Measurements from ENCODE around the gene HIVEP3.
"Not testable (repeated sequence)": the region's sequence is repeated elsewhere in the genome, so short reads cannot be mapped to it uniquely, and the experiment has no call there.

Gene HIVEP3

GRCh38 chr1:41708332-41708731 is 210.4 kb downstream of the HIVEP3 start:
- DNase-seq, result no peak

GRCh38 chr1:41707793-41708192 is 210.9 kb downstream of the HIVEP3 start:
- no peak for DNase-seq

- no peak for DNase-seq
Observed at GRCh38 chr1:41705798-41706197, 212.9 kb downstream of the HIVEP3 start.

GRCh38 chr1:41704196-41704595 is 214.5 kb downstream of the HIVEP3 start:
- no peak for DNase-seq

- no peak for DNase-seq
Observed at GRCh38 chr1:41702771-41703170, 216.0 kb downstream of the HIVEP3 start.

GRCh38 chr1:41700986-41701535 is 217.7 kb downstream of the HIVEP3 start:
- no peak for DNase-seq

- DNase-seq, result no peak
Observed at GRCh38 chr1:41700581-41700980, 218.1 kb downstream of the HIVEP3 start.

GRCh38 chr1:41699861-41700248 is 218.9 kb downstream of the HIVEP3 start:
- DNase-seq, result no peak

GRCh38 chr1:41698916-41699860 is 219.5 kb downstream of the HIVEP3 start:
- DNase-seq, result no peak

GRCh38 chr1:41696381-41696780 is 222.3 kb downstream of the HIVEP3 start:
- DNase-seq, result no peak

- no peak for DNase-seq
Observed at GRCh38 chr1:41695118-41695745, 223.5 kb downstream of the HIVEP3 start.

- DNase-seq, result not testable (repeated sequence)
Observed at GRCh38 chr1:41691966-41692365, 226.8 kb downstream of the HIVEP3 start.

- DNase-seq, result no peak
Observed at GRCh38 chr1:41691424-41691823, 227.3 kb downstream of the HIVEP3 start.

GRCh38 chr1:41690331-41690730 is 228.4 kb downstream of the HIVEP3 start:
- no peak for DNase-seq

- DNase-seq, result no peak
Observed at GRCh38 chr1:41689558-41689981, 229.2 kb downstream of the HIVEP3 start.

GRCh38 chr1:41689139-41689538 is 229.6 kb downstream of the HIVEP3 start:
- no peak for DNase-seq

GRCh38 chr1:41687007-41687406 is 231.7 kb downstream of the HIVEP3 start:
- DNase-seq, result no peak

GRCh38 chr1:41683681-41684500 is 234.8 kb downstream of the HIVEP3 start:
- no peak for DNase-seq

GRCh38 chr1:41682845-41683625 is 235.7 kb downstream of the HIVEP3 start:
- no peak for DNase-seq

- no peak for DNase-seq
Observed at GRCh38 chr1:41682149-41682548, 236.6 kb downstream of the HIVEP3 start.

GRCh38 chr1:41681331-41682098 is 237.2 kb downstream of the HIVEP3 start:
- DNase-seq, result no peak
